Measurements from ENCODE around the gene XIRP1.
"Not testable (repeated sequence)": the region's sequence is repeated elsewhere in the genome, so short reads cannot be mapped to it uniquely, and the experiment has no call there.

The XIRP1 gene, protein sequence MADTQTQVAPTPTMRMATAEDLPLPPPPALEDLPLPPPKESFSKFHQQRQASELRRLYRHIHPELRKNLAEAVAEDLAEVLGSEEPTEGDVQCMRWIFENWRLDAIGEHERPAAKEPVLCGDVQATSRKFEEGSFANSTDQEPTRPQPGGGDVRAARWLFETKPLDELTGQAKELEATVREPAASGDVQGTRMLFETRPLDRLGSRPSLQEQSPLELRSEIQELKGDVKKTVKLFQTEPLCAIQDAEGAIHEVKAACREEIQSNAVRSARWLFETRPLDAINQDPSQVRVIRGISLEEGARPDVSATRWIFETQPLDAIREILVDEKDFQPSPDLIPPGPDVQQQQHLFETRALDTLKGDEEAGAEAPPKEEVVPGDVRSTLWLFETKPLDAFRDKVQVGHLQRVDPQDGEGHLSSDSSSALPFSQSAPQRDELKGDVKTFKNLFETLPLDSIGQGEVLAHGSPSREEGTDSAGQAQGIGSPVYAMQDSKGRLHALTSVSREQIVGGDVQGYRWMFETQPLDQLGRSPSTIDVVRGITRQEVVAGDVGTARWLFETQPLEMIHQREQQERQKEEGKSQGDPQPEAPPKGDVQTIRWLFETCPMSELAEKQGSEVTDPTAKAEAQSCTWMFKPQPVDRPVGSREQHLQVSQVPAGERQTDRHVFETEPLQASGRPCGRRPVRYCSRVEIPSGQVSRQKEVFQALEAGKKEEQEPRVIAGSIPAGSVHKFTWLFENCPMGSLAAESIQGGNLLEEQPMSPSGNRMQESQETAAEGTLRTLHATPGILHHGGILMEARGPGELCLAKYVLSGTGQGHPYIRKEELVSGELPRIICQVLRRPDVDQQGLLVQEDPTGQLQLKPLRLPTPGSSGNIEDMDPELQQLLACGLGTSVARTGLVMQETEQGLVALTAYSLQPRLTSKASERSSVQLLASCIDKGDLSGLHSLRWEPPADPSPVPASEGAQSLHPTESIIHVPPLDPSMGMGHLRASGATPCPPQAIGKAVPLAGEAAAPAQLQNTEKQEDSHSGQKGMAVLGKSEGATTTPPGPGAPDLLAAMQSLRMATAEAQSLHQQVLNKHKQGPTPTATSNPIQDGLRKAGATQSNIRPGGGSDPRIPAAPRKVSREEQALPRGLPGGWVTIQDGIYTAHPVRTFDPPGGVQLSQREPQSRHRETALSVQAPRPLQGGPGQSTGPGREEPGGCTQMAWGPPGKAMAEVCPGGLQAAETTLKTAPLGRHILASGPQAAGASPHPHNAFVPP (N-terminal part only)

DNA sequence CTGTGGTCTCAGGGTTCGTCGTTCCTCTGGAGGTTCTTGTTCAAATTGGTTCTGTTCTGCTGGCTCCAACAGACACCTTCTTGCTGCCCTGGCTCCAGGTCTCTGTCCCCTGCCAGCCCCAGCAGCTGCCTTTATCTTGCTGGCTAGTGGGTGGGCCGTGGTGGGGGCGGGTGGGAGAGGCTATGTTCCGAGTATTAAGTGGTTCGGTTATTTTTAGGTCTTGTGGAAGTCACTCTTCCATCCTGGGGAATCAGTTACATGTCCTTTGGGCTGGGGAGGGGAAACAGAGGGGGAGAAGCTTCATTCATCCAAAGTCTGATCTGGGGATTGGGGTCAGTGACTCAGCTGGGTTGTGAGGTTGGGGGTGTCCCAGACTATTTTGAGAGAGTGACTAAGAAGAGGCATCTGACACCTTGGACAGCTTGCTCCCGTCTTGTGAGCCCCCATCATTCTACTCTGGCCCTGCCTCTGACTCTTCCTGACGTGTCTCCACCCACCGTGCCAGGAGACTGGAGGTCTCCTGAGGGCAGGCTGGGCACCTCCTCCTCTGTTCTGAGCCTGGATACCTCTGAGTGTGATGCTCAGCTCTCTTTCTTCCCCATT is at the start of gene XIRP1:
Gene XIRP1, minus strand, starts transcription at position 106 of the 603 bp plus-strand sequence. CDS start 3,150 bp downstream, outside the sequence.
- in situ Hi-C loops (cut with MboI; ENCODE audit: low sequenced_read_pairs) = loop anchor here (10.0 to 25.0 kb wide), 2 partner anchors 92 to 195 kb away; partner anchors contain the start of genes CX3CR1 and SLC25A38

DNA sequence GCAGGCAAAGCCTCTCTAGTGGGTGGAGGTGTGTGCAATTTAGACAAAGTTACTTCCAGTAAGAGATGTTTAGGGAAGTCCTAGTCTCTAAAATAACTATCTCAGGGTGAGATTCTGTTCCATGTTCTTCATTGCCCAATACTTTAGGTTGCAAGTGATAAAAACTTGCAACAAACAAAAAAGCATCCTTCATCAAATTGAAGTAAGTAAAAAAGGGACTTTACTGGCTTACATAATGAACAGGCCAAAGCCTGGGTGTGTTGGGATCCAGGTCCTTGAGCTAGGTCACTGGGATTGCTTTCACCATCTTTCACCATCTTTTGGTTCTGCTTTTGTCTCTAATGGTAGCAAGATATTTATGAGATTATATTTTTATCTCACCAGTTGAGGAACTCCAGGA is 49.2 kb upstream of the XIRP1 start:
- in situ Hi-C loops (cut with MboI; ENCODE audit: low sequenced_read_pairs) = no loop called here

DNA sequence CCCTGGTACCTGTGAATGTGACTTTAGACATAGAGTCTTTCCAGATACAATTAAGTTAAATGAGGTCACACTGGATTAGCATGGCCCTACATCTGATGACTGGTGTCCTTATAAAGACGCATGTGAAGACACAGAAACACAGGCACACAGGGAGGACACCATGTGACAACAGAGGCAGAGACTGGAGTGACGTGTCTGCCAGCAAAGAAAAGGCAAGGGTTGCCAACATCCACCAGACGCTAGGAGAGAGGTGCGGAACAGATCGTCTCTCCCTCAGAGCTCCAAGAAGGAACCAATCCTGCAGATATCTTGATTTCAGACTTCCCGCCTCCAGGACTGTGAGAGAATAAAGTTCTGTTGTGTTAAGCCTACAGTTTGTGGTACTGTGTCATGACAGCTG is 44.6 kb upstream of the XIRP1 start:
- in situ Hi-C loops (cut with MboI; ENCODE audit: low sequenced_read_pairs) = no loop called here

DNA sequence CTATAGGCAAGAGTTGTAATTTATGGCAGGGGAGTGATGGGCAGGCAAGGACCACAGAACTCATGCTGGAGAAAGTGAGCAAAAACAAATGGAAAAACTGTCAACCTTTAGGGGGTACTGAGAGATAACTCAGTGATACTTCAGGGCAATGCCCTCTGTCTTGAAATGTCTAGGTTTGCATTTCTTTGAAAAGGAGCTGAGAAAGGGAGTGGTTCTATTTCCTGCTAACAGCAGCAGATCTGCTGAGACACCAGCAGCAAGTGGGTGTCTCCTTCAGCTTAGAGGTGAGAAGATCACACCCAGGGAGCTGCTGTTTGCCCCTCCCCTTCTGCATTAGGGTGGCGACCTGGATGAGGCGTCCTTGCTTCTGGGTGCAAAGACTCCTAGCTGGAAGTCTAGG is 42.3 kb upstream of the XIRP1 start:
- in situ Hi-C loops (cut with MboI; ENCODE audit: low sequenced_read_pairs) = no loop called here

DNA sequence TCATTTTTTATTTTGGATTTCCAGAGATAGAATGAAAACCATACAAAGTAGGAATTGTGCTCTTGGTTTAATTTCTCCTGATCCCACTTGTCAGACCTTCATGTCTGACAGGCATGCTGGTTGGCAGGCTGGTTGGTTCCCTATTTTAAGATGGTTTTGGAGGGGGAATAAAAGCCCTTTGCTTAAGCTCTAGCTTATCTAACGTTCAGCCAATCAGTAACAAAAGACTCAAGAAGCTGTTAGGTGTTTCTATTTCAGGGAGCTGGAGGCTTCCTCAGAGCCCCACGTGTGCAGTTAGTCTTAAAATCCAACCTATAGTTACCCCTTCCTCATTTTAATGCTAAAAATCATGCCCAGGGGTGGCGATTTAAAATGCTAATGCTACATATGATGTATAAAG is 40.5 kb upstream of the XIRP1 start:
- in situ Hi-C loops (cut with MboI; ENCODE audit: low sequenced_read_pairs) = no loop called here

DNA sequence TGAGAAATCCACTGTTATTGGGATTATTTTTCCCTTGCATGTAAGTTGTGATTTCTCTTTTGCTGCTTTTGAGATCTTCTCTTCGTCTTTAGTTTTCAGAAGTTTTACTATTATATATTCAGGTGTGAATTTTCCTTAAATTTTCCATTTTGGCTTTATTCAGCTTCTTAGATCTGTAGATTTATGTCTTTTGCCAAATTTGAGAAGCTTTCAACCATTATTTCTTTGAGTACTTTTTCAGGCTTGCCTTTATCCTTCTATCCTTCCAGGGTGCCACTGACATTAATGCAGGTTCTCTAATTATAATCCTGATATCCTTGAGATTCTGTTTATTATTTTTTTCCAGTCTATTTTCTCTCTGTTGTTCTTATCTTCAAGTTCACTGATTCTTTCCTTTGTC is 38.1 kb upstream of the XIRP1 start:
- in situ Hi-C loops (cut with MboI; ENCODE audit: low sequenced_read_pairs) = no loop called here

DNA sequence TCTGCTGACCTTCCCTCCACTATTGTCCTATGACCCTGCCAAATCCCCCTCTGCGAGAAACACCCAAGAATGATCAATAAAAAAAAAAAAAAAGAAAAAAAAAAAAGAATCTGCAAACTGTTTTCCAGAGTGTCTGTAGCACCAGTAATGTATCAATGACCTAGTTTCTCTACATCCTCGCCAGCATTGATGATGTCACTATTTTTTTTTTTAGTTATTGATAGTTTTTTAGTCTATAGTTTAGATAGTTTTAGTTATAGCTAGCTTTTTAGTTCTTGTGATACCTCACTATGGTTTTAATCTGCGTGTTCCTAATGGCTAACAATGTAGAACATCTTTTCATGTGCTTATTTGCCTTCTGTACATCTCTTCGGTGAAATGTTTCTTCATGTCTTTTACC is 36.1 kb upstream of the XIRP1 start:
- in situ Hi-C loops (cut with MboI; ENCODE audit: low sequenced_read_pairs) = no loop called here

DNA sequence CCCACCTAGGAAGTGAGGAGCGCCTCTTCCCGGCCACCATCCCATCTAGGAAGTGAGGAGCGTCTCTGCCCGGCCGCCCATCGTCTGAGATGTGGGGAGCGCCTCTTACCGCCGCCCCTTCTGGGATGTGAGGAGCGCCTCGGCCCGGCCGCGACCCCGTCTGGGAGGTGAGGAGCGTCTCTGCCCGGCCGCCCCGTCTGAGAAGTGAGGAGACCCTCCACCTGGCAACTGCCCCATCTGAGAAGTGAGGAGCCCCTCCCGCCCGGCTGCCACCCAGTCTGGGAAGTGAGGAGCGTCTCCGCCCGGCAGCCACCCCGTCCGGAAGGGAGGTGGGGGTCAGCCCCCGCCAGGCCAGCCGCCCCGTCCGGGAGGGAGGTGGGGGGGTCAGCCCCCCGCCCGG is 35.2 kb upstream of the XIRP1 start:
- in situ Hi-C loops (cut with MboI; ENCODE audit: low sequenced_read_pairs) = not testable (repeated sequence)

DNA sequence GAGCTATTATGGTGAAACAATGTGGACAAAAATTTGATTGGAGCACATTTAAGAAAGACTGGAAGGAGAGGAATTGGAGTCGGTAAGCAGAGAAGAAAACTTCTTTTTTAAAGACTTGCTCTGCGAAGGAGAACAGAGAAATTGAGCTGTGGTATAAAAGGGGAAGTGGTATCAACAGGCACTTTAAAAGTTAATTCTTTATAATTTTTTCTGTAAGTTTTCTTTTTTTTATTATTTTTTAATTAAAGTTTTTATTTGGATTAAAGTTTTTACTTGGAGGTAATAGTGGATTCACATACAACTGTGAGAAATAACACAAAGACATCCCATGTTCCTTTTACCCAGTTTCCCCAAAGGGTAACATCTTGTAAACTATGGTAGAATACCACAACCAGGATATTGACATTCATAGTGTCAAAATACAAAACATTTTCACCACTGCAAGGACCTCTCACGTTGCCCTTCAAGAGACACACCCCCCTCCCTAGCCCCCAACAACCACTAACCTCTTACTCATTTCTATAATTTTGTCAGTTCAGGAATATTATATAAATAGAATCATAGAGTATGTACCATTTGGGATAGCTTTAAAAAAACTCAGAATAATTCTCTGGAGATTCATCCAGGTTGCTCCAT is 33.8 kb upstream of the XIRP1 start:
- in situ Hi-C loops (cut with MboI; ENCODE audit: low sequenced_read_pairs) = no loop called here

DNA sequence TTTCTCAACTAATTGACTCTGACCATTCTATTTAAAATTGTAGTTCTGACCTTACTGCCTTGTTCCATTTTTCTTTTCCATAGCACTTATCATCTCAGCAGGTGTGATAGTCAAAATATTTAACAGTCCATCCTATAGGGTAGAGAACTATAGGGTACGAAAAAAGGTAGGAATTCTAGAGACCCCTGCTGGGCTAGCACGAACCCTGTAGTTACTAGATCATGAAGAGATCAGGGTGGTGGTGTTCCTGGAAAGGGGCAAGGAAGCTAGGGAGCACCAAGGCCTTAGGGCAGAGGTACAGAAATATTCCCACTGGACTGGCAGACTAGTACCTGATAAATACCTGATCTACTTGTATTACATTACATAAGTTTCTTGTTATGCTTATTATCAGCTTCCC is 31.9 kb upstream of the XIRP1 start:
- in situ Hi-C loops (cut with MboI; ENCODE audit: low sequenced_read_pairs) = no loop called here

DNA sequence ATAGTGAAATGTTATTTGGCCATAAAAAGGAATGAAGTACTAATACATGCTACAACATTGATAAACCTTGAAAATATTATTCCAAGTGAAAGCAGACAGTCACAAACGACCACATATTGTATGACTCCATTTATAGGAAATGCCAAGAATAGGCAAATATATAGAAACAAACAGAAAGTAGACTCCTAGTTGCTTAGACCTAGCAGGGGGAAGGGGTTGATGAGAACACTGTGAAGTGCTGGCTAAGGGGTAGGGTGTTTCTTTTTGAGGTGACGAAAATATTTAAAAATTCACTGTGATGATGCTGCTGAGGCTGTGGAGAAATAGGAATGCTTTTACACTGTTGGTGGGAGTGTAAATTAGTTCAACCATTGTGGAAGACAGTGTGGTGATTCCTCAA is 30.5 kb upstream of the XIRP1 start:
- in situ Hi-C loops (cut with MboI; ENCODE audit: low sequenced_read_pairs) = no loop called here

DNA sequence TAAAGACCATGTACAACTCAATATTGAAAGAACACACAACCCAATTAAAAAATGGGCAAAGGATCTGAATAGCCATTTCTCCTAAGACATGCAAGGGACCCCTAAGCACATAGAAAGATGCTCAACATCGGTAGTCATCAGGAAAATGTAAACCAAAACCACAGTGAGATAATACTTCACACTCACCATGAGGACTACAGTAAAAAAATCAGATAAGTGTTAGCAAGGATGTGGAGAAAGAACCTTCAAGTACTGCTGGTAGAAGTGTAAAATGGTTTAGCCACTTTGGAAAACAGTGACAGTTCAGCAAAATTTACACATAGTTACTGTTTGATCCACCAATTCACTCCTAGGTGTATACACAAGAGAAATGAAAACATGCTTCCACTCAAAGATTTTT is 30.1 kb upstream of the XIRP1 start:
- in situ Hi-C loops (cut with MboI; ENCODE audit: low sequenced_read_pairs) = no loop called here

DNA sequence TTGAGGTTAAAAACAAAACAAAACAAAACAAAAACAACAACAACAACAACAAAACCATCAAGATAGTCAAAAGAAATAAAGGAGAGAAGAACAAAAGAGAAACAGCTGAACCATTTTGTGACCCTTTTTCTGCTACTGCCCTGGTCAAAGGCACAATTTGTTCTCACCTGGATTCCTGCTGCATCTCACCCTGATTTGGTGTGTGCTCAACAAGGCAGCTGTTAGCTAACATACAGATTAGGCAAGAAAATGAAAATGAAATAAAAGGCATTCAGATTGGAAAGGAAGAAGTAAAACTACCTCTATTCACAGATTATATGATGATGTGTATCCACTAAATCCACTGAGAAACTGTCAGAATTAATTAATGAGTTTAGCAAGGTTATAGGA is 28.7 kb upstream of the XIRP1 start:
- in situ Hi-C loops (cut with MboI; ENCODE audit: low sequenced_read_pairs) = no loop called here

DNA sequence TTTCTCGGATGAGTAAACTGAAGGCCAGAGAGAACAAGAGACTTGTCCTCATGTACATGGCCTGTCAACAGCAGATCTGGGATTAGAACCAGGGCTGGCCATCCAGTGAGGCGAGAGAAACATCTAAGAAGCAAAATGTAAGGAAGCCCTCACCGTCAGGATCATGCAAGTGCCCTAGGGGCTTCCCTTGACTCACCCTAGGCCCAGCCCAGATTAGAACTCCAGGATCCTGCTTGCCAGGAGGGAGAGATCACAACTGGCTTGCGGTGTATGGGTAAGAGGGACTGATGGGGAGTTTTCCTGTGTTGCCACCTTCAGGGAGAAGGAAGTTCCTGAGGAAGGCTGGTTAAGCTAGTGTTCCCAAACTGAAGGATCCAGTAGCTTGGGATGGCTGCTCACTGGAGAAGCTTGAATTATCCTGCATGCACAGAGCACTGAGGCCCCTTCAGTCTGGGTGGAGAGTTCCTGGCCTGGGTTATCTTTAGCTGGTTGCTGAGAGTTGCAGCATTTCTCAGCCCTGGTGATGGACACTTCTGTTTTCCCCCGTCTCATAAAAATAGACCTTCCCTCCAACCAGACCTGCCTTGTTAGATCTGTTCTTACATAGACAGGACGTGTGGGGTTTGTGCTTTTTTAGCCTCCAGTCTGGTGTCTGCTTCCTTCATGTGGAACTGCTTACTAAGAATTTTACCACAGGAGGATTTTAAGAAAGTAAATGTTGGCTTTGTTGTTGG is 28.2 kb upstream of the XIRP1 start:
- in situ Hi-C loops (cut with MboI; ENCODE audit: low sequenced_read_pairs) = no loop called here

DNA sequence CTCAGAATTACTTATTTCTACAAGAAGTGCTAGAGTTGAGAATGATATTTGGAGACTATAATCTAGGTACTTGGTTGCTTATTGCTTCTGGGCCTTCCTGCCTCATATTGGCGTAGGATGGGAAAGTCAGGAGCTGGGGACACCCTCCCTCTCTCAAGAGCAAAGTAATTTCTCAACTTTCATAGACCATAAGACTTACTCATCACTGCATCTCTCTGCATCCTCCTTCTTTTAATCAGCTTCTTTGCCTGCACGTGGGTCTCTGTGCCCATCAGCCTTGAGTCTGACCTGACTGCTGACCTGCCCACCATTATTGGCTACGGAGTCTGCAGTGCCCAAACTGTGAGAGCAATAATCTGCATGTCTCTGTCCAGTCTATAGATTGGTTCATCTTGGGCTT is 27.3 kb upstream of the XIRP1 start:
- in situ Hi-C loops (cut with MboI; ENCODE audit: low sequenced_read_pairs) = no loop called here

DNA sequence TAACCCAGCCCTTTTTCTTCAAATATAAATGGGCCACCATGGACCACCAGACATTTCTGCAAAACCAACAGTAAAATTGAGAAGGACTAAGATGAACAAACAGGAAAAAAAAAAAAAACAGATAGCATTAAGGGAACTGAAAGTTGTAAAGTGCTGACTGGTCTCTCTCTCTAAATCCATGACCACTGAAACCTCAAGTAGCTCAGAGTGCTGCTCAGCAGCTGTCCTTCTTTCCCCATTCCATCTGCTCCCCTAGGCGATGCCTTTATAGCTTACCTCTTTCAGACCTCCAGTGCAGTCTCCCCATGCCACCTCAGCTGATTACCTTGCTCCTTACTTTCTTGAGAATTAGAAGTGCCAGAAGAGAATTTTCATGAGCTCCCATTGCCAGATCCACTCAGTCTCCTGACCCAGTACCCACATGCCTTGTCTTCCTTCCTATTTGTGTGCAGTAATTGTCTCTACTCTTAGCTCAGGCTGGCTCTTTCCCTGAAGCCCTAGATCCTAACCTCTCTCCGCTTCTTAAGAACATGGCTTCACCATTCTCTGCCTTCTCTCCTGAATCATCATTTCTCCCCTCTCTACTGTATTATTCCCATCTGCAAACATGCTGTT is 23.9 kb upstream of the XIRP1 start:
- in situ Hi-C loops (cut with MboI; ENCODE audit: low sequenced_read_pairs) = no loop called here

DNA sequence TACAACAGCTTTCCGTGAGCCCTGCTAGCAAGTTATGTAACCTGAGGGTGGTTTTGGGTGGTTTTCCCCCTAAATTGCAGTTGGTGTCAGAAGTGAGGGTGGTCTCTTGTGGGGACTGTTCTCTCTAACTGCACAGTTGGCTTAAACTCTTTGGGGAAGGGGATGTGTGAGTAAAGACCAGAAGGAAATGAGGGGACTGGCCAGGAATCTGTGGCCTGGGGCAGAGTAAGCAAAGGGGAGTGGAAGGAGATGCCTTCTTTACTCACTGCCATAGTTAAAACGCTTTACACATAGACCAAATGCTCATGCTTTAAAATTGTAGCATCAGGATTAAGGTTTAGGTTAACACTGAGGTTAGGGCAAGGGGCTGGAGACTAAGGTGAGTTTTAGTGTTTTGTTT is 21.2 kb upstream of the XIRP1 start:
- in situ Hi-C loops (cut with MboI; ENCODE audit: low sequenced_read_pairs) = no loop called here

DNA sequence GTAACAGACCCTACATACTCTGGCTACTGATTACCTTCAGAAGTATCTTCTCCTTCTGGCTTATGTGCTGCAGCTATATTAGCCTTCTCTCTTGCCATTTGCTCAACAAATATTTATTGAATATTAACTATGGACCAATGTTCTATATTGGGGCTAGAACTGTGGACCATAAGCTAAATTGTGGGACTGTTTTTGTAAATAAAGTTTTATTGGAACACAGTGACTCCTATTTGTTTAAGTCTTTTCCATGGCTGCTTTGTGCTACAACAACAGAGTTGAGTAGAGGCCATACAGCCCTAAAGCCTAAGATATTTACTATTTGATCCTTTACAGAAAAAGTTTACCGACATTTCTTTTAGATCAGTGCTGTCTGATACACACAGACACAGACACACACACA is 20.3 kb upstream of the XIRP1 start:
- in situ Hi-C loops (cut with MboI; ENCODE audit: low sequenced_read_pairs) = no loop called here

All from HL-60/S4 treated with retinoic acid at 250 ng/mL for 4 days and 3 days (cell line).